Dermis blood vessel endothelial cell (primary cell): Measurements from ENCODE around the gene VSTM2B. TPM values are rescaled to one million over a fixed set of nuclear protein-coding genes. Genes with fewer than 3 reads are reported as not detected.
"Not testable (repeated sequence)": the region's sequence is repeated elsewhere in the genome, so short reads cannot be mapped to it uniquely, and the experiment has no call there.

Experiments used
- DNase-seq: peaks from one replicate; pipeline ENCODE4 v3.0.0; 2010
- total RNA-seq: library from RNA; depleted of rRNA; stranded (reverse); fragments of >200 nt; gene quantifications from 2 replicates; pipeline ENCODE4 v1.2.3, GENCODE V29; 2014

VSTM2B gene
- total RNA-seq, 1 donor from 2014 or later, result not detected

DNA sequence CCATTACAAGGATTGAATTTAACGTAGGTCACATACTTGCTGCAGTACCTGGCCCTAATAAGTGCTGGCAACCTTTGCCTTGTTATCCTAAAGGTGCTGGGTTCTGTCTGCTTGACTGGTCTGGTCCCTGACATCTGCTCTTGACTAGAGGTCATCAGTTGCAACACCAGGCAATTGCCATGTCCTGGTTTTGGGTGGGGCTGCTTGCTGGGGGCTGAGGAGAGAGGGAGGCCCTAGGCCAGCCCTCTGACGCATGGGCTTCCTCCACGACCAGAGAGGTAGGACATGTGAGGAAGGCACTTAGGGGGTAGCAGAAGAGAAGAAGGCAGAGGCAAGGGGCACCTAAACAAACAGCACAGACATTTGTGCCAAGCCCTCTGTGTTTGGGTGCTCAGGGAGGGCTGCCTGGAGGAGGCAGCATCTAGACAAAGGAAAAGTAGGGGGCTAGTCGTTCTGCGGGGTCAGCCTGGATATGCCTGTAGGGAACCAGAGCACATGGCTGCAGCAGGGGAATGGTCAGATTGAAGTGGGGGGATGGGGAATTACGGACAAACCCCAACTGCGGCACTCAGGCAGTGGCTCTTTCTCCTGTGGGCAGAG lies 21.7 kb downstream of the VSTM2B start:
- no peak for DNase-seq

GRCh38 chr19:29547981-29548380 lies 22.2 kb downstream of the VSTM2B start:
- DNase-seq, result no peak

DNA sequence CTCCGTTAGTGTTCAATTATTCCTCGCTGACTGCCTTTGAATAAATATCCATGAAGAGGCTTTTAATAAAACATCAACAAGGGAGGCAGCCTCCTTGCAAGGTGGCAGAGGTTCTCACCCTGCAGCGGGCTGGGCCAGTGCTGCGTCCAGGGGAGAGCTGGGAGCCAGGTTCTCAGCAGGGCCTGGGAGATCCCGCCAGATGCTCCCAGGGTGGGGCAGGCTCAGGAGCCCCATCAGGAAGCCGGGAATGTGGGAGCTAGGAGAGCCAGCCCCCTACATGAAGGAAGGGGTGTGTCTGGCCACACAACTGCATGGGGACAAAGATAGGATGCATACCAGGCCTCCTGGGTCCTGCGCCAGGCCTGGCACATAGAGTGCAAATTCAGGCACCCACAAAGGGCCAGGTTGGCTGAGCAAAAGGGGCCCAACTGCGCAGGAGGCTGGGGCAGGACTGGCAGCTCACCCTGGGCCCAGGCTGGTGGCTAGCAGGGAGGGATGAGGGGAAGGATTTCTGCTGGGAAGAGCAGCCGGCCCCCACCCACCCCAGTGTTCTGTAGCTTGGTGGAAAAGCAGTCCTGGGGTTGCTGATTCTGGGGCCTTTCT lies 22.8 kb downstream of the VSTM2B start:
- DNase-seq, result no peak

GRCh38 chr19:29549105-29550070 lies 23.6 kb downstream of the VSTM2B start:
- no peak for DNase-seq

DNA sequence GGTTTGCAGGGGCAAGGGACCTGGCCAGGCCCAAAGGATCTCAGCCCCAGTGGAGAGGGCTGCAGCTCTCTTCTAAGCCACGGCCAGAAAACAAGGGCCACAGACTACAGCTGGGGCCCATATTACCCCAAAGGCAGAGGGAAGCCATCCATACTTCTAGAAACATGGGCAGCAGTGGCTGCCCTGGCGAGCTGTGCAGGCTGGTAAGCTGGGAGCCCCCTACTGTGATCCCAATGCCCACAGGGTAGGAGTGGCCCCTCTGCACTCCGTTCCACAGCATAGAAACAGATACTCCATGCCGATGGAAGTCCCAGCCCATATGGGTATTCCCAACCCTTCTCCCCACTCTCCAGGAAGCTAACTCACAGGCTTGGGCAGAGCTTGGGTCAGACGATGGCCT lies 25.1 kb downstream of the VSTM2B start:
- DNase-seq, result no peak

- DNase-seq, result no peak
Observed at GRCh38 chr19:29551774-29552173, 26.0 kb downstream of the VSTM2B start.

DNA sequence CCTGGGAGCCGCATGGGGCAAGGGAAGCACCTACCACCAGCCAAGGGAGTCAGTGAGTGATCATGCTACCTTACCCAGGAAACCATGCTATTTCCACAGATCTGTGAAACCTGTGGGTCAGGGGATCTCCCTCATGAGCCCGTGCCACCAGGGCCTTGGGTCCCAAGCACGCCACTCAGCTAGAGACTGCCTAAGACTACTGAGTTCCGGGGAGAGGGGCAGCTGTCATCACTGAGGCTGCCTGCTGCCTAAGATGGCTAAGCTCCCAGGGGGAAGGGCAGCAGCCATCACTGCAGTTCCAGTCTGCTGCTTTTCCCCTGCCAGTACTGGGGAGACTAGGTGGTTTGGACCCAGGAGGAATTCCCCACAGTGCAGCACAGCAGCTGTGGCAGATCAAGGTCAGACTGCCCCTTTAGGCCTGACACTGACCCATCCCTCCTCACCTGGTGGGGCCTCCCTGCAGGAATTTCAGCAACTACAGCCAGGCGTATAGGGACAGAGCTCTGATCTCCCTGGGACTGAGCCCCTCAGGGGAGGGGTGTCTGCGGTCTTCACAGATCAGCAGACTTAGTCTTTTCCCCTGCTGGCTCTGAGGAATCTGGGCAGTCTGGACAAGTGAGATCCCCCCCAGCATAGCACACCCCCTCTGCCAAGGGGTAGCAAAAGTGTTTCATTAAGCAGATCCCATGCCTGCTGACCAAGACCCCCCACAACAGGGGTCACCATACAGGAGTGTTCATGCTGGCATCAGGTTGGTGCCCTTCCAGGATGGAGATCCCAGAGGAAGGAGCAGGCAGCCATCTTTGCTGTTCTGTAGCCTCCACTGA lies 26.9 kb downstream of the VSTM2B start:
- no peak for DNase-seq

- no peak for DNase-seq
Observed at GRCh38 chr19:29554149-29554548, 28.4 kb downstream of the VSTM2B start.

GRCh38 chr19:29559110-29559509 lies 33.3 kb downstream of the VSTM2B start:
- not testable (repeated sequence) for DNase-seq

DNA sequence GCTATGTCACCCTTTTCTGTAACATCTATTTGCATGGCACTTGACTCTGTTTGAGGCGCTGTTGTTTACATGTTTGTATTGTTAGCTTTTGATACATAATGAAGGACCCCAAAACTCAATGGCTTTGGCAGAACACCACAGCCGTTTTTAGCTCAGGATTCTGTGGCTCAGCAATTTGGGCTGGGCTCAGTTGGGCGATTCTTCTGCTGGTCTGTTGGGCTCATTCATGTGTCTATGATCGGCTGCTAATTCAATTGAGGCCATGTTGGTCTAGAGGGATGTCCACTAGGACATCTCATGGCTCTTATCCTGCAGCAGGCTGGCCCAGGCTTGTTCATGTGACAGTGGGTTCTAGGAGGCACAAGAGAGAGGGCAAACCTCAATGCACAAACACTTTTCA lies 33.9 kb downstream of the VSTM2B start:
- DNase-seq, result no peak

DNA sequence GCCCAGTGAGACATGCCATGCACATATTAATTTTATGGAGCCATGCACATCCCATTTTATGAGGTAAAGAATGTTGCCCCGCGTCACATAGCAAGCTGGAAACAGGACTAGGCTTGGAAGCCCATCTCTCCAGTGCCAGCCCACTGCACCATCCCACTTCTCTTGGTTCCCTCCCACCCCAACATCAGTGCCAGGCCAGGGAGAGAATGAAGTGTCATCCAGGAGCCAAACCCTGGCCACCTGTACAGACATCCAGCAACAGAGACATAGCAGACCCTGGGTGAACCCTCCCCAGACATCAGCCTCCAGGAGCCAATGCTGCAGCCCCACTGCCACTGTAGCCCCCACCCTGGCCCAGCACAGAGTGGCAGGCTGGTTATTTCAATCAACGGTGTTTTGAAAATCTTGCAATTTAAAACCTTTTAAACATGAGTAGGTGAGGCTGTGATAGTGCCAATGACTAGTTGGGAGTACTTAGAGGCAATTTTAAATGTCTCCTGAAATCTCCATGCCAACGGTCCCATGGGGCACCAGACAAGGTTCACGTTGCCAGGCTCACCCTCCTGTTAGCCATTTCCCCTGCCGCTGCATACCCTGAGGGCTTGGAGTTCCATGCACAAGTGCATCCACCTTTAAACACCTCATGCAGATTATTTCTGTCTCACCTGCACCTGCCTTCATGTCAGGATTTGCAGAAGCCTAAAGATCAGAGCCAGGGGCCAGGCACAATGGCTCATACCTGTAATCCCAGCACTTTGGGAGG lies 34.7 kb downstream of the VSTM2B start:
- no peak for DNase-seq

GRCh38 chr19:29561601-29562000 lies 35.8 kb downstream of the VSTM2B start:
- DNase-seq, result no peak

DNA sequence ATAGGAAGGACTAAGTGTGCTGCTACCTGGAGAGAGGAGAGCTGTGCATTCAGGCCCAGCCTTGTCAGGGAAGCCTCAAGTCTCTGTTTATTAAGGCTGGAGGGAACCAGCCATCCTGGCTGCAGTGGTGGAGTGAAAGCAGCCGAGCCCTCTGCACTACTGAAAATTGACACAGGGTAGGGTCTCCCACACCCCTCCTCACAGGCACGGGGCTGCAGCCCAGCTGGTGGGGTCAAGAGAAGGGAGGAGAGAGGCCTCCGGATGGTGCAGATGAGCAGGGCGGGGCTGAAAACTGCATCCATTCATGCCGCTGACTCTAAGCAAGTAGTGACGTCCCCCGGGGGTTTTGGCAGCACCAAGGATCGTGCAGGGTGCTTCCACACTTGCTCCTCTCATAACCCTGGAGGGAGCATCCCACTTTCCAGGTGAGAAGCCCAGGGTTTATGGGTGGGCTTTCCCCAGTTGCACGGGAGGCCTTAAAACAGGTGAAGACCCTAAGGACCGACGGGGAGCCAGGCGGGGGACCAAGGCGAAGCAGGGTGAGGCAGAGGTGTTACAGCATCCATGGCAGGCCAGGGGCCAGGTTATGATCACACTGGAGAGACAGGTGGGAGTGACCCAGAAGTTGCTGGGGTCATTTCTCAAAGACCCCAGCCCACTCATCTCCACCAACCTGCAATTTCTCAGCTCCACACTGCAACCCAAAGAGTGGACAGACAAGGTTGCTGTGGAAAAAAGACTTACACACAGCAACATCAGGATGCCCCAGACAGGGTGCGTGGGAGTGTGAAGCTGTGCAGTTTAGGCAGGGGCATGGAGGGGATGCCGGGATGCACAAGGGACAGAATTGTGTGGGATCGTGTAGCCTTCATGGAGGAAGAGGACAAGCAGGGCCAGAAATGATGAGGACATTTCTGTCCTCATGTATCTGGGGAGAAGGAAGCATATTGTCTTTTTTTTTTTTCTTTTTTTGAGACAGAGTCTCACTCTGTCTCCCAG lies 36.8 kb downstream of the VSTM2B start:
- no peak for DNase-seq

GRCh38 chr19:29563486-29564101 lies 37.8 kb downstream of the VSTM2B start:
- DNase-seq, result no peak

- DNase-seq, result no peak
Observed at GRCh38 chr19:29564574-29565005, 38.8 kb downstream of the VSTM2B start.

DNA sequence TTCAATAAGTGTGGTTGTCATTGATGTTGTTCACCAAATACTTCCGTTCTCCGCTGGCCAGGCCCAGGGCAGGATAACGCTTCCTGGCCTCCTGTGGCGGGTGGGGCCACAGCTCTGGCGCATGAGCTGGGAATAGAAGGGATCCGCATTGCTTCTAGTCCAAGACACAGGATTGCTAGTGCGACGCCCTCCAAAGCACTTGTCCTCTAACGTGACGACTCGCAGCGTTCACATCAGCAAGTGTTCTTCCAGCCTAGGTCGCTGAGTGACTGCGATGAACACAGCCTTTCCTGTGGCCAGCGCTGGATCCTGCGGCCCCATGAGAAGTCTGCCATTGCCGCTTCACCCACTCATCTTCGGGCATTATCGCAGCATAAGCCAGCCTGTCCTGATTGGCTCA lies 39.4 kb downstream of the VSTM2B start:
- DNase-seq, result no peak

- no peak for DNase-seq
Observed at GRCh38 chr19:29566496-29567054, 40.8 kb downstream of the VSTM2B start.

GRCh38 chr19:29567366-29567915 lies 41.6 kb downstream of the VSTM2B start:
- no peak for DNase-seq
